Ascending aorta (tissue), 2 donors: ENCODE results near the gene CLEC1A. TPM values are rescaled to one million over a fixed set of nuclear protein-coding genes. Genes with fewer than 3 reads are reported as not detected.
A peak's percentile ranks its signal among the peaks of the same experiment; 100 is the strongest.

Experiments
- DNase-seq, 2 donors: peaks; one replicate each; pipeline ENCODE4 v3.0.0-alpha.2; 2019; ENCODE audit warnings: low spot score in 2 of 2
- H3K27ac ChIP-seq, 2 donors: fragments of 200-600 bp; sonication (generic); one replicate each; pipeline ENCODE4 v1.5.1; 2016 to 2017; ENCODE audit warnings: mild to moderate bottlenecking in 1 of 2
- H3K27me3 ChIP-seq: fragments of 200-600 bp; sonication (generic); one replicate; pipeline ENCODE4 v1.5.1; 2017
- H3K36me3 ChIP-seq, 2 donors: fragments of 200-600 bp; sonication (generic); one replicate each; pipeline ENCODE4 v1.5.1; 2016
- H3K4me1 ChIP-seq, 2 donors: fragments of 200-600 bp; sonication (generic); one replicate each; pipeline ENCODE4 v1.5.1; 2016 to 2017; ENCODE audit warnings: mild to moderate bottlenecking in 1 of 2
- H3K4me3 ChIP-seq, 2 donors: fragments of 200-600 bp; sonication (generic); one replicate each; pipeline ENCODE4 v1.5.1; 2016 to 2017; ENCODE audit warnings: mild to moderate bottlenecking in 1 of 2
- H3K9me3 ChIP-seq, 2 donors: fragments of 200-600 bp; sonication (generic); one replicate each; pipeline ENCODE4 v1.5.1; 2016
- intact Hi-C: fragments of 100-400 bp; cut with DNase I; formaldehyde crosslinking; loops from one replicate; pipeline ENCODE4 v1.15.1; 2023
- total RNA-seq: library from RNA; depleted of rRNA; stranded (reverse); fragments of >200 nt; gene quantifications from one replicate; pipeline ENCODE4 v1.1.0, GENCODE V29; 2016
- TF ChIP-seq, protein P1 (sequence below), 3 experiments: fragments of 200-600 bp in 2 of 3; fragments of 450-650 bp in 1 of 3; sonication (generic) in 2 of 3; IDR thresholded peaks; one replicate each; pipeline ENCODE4 v1.5.1; 2016 to 2019; ENCODE audit warnings: antibody characterized with exemption in 3 of 3, mild to moderate bottlenecking in 1 of 3, moderate library complexity in 1 of 3

Gene CLEC1A
- total RNA-seq, 1 donor from 2014 or later, result 13.2 TPM

DNA sequence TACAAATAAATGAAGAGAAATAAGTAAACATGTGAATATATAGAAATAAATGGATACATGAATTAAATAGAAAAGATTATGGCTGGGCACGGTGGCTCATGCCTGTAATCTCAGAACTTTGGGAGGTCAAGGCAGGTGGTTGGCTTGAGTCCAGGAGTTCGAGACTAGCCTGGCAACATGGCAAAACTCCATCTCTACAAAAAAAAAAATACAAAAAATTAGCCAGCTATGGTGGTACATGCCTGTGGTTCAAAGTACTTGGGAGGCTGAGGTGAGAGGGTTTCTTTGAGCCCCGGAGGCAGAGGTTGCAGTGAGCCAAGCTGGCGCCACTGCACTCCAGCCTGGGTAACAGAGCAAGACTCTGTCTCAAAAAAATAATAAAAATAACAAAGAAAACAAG is 36.3 kb upstream of the CLEC1A start:
- TF ChIP-seq, protein P1, sequence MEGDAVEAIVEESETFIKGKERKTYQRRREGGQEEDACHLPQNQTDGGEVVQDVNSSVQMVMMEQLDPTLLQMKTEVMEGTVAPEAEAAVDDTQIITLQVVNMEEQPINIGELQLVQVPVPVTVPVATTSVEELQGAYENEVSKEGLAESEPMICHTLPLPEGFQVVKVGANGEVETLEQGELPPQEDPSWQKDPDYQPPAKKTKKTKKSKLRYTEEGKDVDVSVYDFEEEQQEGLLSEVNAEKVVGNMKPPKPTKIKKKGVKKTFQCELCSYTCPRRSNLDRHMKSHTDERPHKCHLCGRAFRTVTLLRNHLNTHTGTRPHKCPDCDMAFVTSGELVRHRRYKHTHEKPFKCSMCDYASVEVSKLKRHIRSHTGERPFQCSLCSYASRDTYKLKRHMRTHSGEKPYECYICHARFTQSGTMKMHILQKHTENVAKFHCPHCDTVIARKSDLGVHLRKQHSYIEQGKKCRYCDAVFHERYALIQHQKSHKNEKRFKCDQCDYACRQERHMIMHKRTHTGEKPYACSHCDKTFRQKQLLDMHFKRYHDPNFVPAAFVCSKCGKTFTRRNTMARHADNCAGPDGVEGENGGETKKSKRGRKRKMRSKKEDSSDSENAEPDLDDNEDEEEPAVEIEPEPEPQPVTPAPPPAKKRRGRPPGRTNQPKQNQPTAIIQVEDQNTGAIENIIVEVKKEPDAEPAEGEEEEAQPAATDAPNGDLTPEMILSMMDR (IDR thresholded peaks at IDR 0.05), result no peak

DNA sequence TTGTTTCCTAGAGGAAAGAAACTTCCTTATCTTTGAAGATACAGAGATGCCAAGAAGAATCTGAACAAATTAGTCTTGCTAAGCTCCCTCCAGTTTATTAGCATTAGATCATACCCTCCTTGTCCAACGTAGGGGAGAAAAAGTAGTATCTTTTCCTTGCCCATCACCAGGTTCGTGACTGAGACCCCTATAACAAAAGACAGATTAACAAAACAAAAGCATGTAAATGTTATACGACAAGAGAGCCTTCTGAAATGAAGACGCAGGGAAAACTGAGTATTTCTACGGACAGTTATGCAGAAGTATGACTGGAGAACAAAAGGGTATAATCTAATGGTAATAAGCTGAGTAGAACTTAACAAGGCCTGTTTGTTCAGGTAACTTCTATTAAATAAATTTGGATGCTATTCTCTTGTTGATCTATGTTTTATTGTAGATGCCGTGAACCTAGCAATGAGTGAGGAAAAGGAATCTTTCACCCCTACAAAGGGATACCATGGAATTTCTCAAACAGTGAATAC is 34.1 kb upstream of the CLEC1A start:
- H3K9me3 ChIP-seq, result no peaks in the 10 kb centered on the region
- H3K36me3 ChIP-seq, result no peaks in the 10 kb centered on the region
- TF ChIP-seq, protein P1 (IDR thresholded peaks at IDR 0.05), result no peak
- no peak overlapping the region for H3K4me3 ChIP-seq
- H3K27ac ChIP-seq, result no peak overlapping the region
- intact Hi-C loops, result no loop called here
- no peaks in the 10 kb centered on the region for H3K27me3 ChIP-seq
- no peak for DNase-seq
- no peaks in the 10 kb centered on the region for H3K4me1 ChIP-seq

More for the DNA sequence above, 36.3 kb upstream of the CLEC1A start:
- H3K36me3 ChIP-seq, result no peaks in the 10 kb centered on the region
- H3K4me3 ChIP-seq, result no peak overlapping the region
- no peak for DNase-seq
- H3K4me1 ChIP-seq, result no peaks in the 10 kb centered on the region
- no peaks in the 10 kb centered on the region for H3K27me3 ChIP-seq
- intact Hi-C loops, result no loop called here
- H3K27ac ChIP-seq, result no peak overlapping the region
- H3K9me3 ChIP-seq, result no peaks in the 10 kb centered on the region

DNA sequence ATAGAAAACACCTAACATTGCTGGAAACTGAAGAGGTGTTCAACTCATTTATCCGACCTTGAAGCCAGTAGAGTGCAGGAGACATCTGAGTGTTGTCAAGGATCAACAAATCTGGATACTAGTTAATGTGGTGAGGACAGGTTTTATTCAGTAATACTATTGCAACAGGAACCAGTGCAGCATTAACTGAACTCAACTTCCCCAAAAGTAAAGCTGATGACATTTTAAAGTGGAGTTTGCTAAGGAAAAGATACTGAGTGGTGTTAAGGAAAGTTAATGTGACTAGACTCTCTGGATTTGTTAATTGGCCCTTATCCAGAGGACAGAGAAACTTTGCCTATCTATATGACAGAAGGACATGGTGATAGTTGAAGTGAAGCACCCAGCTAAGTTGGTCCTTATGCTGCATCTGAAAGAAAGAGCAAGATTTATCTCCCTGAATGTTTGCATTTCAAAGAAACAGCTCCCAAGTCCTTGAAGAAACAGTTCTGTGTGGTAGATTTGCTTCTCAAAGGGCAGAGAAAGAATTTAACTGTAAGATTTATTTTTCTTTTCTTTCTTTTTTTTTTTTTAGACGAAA is 32.4 kb upstream of the CLEC1A start:
- Histone ChIP-seq H3K27me3 (no peaks in the 10 kb centered on the region), H3K9me3 (no peaks in the 10 kb centered on the region), H3K27ac (no peak overlapping the region), H3K36me3 (no peaks in the 10 kb centered on the region), H3K4me3 (no peak overlapping the region), H3K4me1 (no peaks in the 10 kb centered on the region)
- intact Hi-C loops, result no loop called here
- no peak for DNase-seq
- TF ChIP-seq, protein P1 (IDR thresholded peaks at IDR 0.05), result no peak

DNA sequence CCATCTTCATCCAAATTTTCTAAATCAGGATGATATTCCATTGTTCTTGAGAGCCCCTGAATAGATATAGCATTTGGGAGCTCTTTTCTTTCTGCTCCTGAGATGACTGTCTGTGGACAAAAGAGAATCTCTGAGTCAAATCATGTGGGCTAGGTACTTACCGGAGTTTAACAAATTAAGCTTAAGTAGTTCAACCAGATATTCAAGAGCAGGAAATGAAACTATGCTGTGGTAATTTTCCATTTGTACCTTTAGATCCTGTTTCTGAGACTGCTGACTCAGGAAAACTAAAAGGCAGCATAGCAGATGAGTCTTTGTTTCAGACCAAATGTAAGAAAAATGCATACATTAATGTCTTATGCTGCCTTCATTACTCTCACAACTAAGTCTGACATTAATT is 31.3 kb upstream of the CLEC1A start, which contains the start of gene CLEC7A:
Gene CLEC7A (minus strand): TSS at position 158 of the 400 bp plus-strand sequence. CDS start 117 bp downstream, at position 41.
- intact Hi-C loops, result no loop called here
- Histone ChIP-seq H3K4me1 (no peaks in the 10 kb centered on the region), H3K4me3 (peak within 1 kb of the TSS in 1 of 2 donors; percentile 2), H3K27ac (peak within 1 kb of the TSS in 1 of 2 donors; percentile 16), H3K36me3 (no peaks in the 10 kb centered on the region), H3K9me3 (no peaks in the 10 kb centered on the region), H3K27me3 (no peaks in the 10 kb centered on the region)
- no peak for DNase-seq
- TF ChIP-seq, protein P1 (IDR thresholded peaks at IDR 0.05), result no peak

DNA sequence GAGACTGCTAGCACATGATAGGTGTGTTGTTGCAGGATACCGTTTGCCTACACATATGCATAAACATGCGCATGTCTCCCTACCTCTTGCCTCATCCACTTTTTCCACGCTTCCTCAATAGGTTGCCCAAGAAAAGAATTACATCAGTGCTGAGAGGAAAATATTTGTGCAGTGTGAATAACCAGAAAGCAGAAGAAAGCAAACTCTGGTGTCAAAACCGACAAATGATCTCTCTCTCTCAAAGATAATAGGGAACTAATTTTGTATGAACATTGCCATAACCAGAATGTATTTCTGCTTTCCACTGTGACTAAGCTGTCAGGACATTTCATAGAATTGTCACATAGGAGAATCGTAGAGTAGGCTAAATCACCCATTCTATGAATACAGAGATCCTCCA is 29.9 kb upstream of the CLEC1A start:
- intact Hi-C loops, result no loop called here
- Histone ChIP-seq H3K27ac (no peak overlapping the region), H3K4me3 (peak overlapping the region in 1 of 2 donors; percentile 2)

More for the DNA sequence above, 29.9 kb upstream of the CLEC1A start:
- H3K36me3 ChIP-seq, result no peaks in the 10 kb centered on the region
- H3K4me1 ChIP-seq, result no peaks in the 10 kb centered on the region
- TF ChIP-seq, protein P1 (IDR thresholded peaks at IDR 0.05), result no peak
- no peak for DNase-seq
- H3K9me3 ChIP-seq, result no peaks in the 10 kb centered on the region
- no peaks in the 10 kb centered on the region for H3K27me3 ChIP-seq
